BE2C (cell line): ENCODE measurements around the gene XXYLT1.

Source experiments
- DNase-seq: peaks from one replicate; pipeline ENCODE4 v3.0.0-alpha.2; 2020
- H3K27me3 ChIP-seq: fragments of 250-450 bp; sonication (Bioruptor Pico); 2 replicates; pipeline ENCODE4 v1.5.1; 2020; ENCODE audit warnings: mild to moderate bottlenecking
- H3K36me3 ChIP-seq: fragments of 250-450 bp; sonication (Bioruptor Pico); 2 replicates; pipeline ENCODE4 v1.5.1; 2020; ENCODE audit warnings: mild to moderate bottlenecking
- H3K4me1 ChIP-seq: fragments of 250-450 bp; sonication (Bioruptor Pico); 2 replicates; pipeline ENCODE4 v1.5.1; 2020
- H3K4me3 ChIP-seq: 2 replicates; pipeline ENCODE4 v1.5.1; 2011; ENCODE audit warnings: low read depth, low read length
- H3K9me3 ChIP-seq: fragments of 250-450 bp; sonication (Bioruptor Pico); 2 replicates; pipeline ENCODE4 v1.5.1; 2020
- CTCF ChIP-seq: IDR thresholded peaks from 2 replicates; pipeline ENCODE4 v1.5.1; 2012; ENCODE audit warnings: mild to moderate bottlenecking, low read depth, low read length

Gene XXYLT1

GRCh38 chr3:195098741-195099525 is 172.0 kb downstream of the XXYLT1 start:
- no peaks in the 10 kb centered on the region for H3K36me3 ChIP-seq
- H3K27me3 ChIP-seq = no peaks in the 10 kb centered on the region
- H3K4me1 ChIP-seq = peaks cover 14% of the 10 kb centered on the region
- H3K4me3 ChIP-seq = no peak overlapping the region
- DNase-seq = no peak
- TF ChIP-seq CTCF = no peak
- H3K9me3 ChIP-seq = no peaks in the 10 kb centered on the region

GRCh38 chr3:195097331-195098255 is 173.4 kb downstream of the XXYLT1 start:
- no peak for DNase-seq
- no peak overlapping the region for H3K4me3 ChIP-seq
- H3K9me3 ChIP-seq = no peaks in the 10 kb centered on the region
- no peaks in the 10 kb centered on the region for H3K36me3 ChIP-seq
- H3K27me3 ChIP-seq = no peaks in the 10 kb centered on the region
- no peak for TF ChIP-seq CTCF
- H3K4me1 ChIP-seq = peaks cover 14% of the 10 kb centered on the region

GRCh38 chr3:195096484-195097330 is 174.3 kb downstream of the XXYLT1 start:
- H3K4me1 ChIP-seq = peaks cover 14% of the 10 kb centered on the region
- no peaks in the 10 kb centered on the region for H3K9me3 ChIP-seq
- H3K36me3 ChIP-seq = no peaks in the 10 kb centered on the region
- no peak for TF ChIP-seq CTCF
- H3K4me3 ChIP-seq = no peak overlapping the region
- H3K27me3 ChIP-seq = no peaks in the 10 kb centered on the region
- DNase-seq = no peak

- TF ChIP-seq CTCF = no peak
- Histone ChIP-seq H3K4me3 (no peak overlapping the region), H3K9me3 (no peaks in the 10 kb centered on the region), H3K36me3 (no peaks in the 10 kb centered on the region), H3K27me3 (no peaks in the 10 kb centered on the region), H3K4me1 (peaks cover 9% of the 10 kb centered on the region)
- DNase-seq = peak; percentile 1
Observed at GRCh38 chr3:195096053-195096452, 174.9 kb downstream of the XXYLT1 start.

GRCh38 chr3:195095704-195096036 is 175.3 kb downstream of the XXYLT1 start:
- DNase-seq = peak; percentile 2
- no peaks in the 10 kb centered on the region for H3K9me3 ChIP-seq

More at GRCh38 chr3:195095704-195096036, 175.3 kb downstream of the XXYLT1 start:
- Histone ChIP-seq H3K4me3 (no peak overlapping the region), H3K27me3 (no peaks in the 10 kb centered on the region), H3K36me3 (no peaks in the 10 kb centered on the region), H3K4me1 (peaks cover 5% of the 10 kb centered on the region)
- TF ChIP-seq CTCF = no peak
